ENCODE results near the gene MCU. TPM values are rescaled to one million over a fixed set of nuclear protein-coding genes. Genes with fewer than 3 reads are reported as not detected.

The MCU gene
- total and polyA plus RNA-seq, 2 of the 8 experiments (the other 6 are each of a cell fraction or from before 2014, with no cell fraction given) = 51.6 to 62.2 TPM

DNA sequence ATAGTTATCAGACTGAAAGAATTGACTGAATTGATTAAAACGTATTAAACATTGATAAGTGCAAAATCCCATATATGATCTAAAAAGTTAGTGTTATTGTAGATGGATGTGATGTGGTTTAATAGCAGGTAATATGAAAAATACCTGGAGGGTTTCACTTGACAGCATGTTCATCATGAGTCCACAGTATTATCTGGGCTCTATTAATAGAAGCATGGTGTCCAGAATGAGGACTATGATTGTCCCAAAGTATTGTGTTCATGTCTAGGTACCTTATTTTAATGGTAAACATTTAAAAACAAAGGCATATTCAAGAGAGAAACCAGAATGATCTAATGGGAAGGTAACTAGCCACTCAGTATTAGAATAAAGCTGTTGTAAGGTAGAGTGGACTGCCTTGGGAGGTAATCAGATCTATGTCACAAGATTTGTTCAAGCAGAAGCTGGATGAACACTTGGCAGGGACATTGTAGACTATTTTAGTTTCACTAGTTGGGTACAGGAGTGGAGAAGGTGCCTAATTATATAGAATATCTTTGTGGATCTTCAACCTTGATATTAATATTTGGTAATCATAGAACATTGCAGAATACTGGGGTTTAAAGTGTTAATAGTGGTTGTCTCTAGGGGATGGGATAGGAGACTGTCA lies 43.5 kb downstream of the MCU start:
- no peaks in the 10 kb centered on the region for H3K79me1 ChIP-seq (ENCODE audit: low read depth, low read length)
- H3K9me3 ChIP-seq (ENCODE audit: insufficient read depth in 2 of 2, low read depth in 1 of 2, low read length in 1 of 2) = no peaks in the 10 kb centered on the region
- no peak overlapping the region for H2BK20ac ChIP-seq (ENCODE audit: low read length)
- CTCF ChIA-PET (ENCODE audit: partially characterized antibody) = interaction anchor here (0.6 kb wide), 1 partner anchor 33 kb away, joined by 3 read pairs; no protein-coding TSS in a partner anchor
- FAIRE-seq (no peak), DNase-seq (ENCODE audit: low read depth in 1 of 2, low spot score in 2 of 2) (no peak)
- H3K79me2 ChIP-seq (ENCODE audit: control insufficient read depth in 1 of 2, insufficient read depth in 2 of 2, low read length in 2 of 2) = peaks cover 0 to 90% of the 10 kb centered on the region in 2 experiments; a peak in 3 of 4 replicates
- H4K20me1 ChIP-seq (replicated peaks in 1 of 2; ENCODE audit: control insufficient read depth in 1 of 2, insufficient read depth in 2 of 2, low read length in 2 of 2) = no peaks in the 10 kb centered on the region
- no peak overlapping the region for H4K91ac ChIP-seq (replicated peaks; ENCODE audit: insufficient read length, low read length)
- no peak overlapping the region for H2AK5ac ChIP-seq (ENCODE audit: low read depth, low read length)
- H3K27me3 ChIP-seq (replicated peaks in 1 of 4; ENCODE audit: control insufficient read depth in 3 of 4, extremely low read depth in 1 of 4, insufficient read depth in 3 of 4, low read length in 3 of 4) = no peaks in the 10 kb centered on the region
- no peak overlapping the region for H3K4ac ChIP-seq (replicated peaks; ENCODE audit: insufficient read length, low read depth, low read length)
- no peak overlapping the region for H3K18ac ChIP-seq (ENCODE audit: extremely low read depth, low read length)
- no peak overlapping the region for H4K8ac ChIP-seq (ENCODE audit: extremely low read depth, insufficient read depth, low read length)
- no peak overlapping the region for H2BK15ac ChIP-seq (ENCODE audit: low read length)
- no peak overlapping the region for H3K4me3 ChIP-seq (ENCODE audit: extremely low read depth in 1 of 4, insufficient read depth in 2 of 4, low read depth in 3 of 4, low read length in 4 of 4)
- TF ChIP-seq SP1 (IDR thresholded peaks at IDR 0.05; ENCODE audit: low read depth, low read length) = no peak
- TF ChIP-seq CHD1 (IDR thresholded peaks at IDR 0.05; ENCODE audit: low read depth, low read length) = no peak
- no peak for TF ChIP-seq BACH1 (IDR thresholded peaks at IDR 0.05; ENCODE audit: low read length)
- no peak for TF ChIP-seq CEBPB (IDR thresholded peaks at IDR 0.05; ENCODE audit: low read depth, low read length)
- TF ChIP-seq NRF1 (IDR thresholded peaks at IDR 0.05; ENCODE audit: low read depth, low read length) = no peak
- TF ChIP-seq BRCA1 (IDR thresholded peaks at IDR 0.05; ENCODE audit: low read depth, low read length) = no peak
- no peak overlapping the region for H3K27ac ChIP-seq (ENCODE audit: low read depth, low read length)
- H3K14ac ChIP-seq (ENCODE audit: insufficient read length) = no peak overlapping the region
- H2BK5ac ChIP-seq (ENCODE audit: low read depth, low read length) = no peak overlapping the region
- no peak overlapping the region for H3K56ac ChIP-seq (replicated peaks; ENCODE audit: insufficient read length, low read depth, low read length)
- H3K9ac ChIP-seq (replicated peaks in 1 of 4; ENCODE audit: extremely low read depth in 1 of 4, low read depth in 3 of 4, low read length in 3 of 4) = no peak overlapping the region
- no peak overlapping the region for H3K4me2 ChIP-seq (ENCODE audit: insufficient read depth in 1 of 2, low read depth in 2 of 2, low read length in 2 of 2)
- WGBS, 2 experiments (ENCODE audit: extremely low coverage in 1 of 2, insufficient coverage in 1 of 2, insufficient read length in 1 of 2, insufficient replicate concordance in 2 of 2, low coverage in 1 of 2, low lambda C conversion rate in 2 of 2, missing lambda C conversion rate in 1 of 2) = 66% methylated on average over 1 of the region's 1 CpG; no CpG with 5 or more reads in 1 of the 2 experiments
- POLR2A ChIA-PET (ENCODE audit: partially characterized antibody) = interaction anchor here (0.9 kb wide), 1 partner anchor 21 kb away, joined by 3 read pairs; no protein-coding TSS in a partner anchor
- no peak overlapping the region for H4K5ac ChIP-seq (ENCODE audit: insufficient read length, low read depth, low read length)
- no peaks in the 10 kb centered on the region; a peak in 3 of 7 replicates for H3K4me1 ChIP-seq (replicated peaks in 1 of 4; ENCODE audit: control insufficient read depth in 3 of 4, insufficient read depth in 4 of 4, low read length in 3 of 4)
- no peak overlapping the region for H2BK120ac ChIP-seq (replicated peaks; ENCODE audit: low read depth, low read length)
- H2AFZ ChIP-seq (ENCODE audit: low read length) = no peak overlapping the region
- H3K23ac ChIP-seq (ENCODE audit: insufficient read length) = no peak overlapping the region
- H3K23me2 ChIP-seq (ENCODE audit: low read depth, low read length) = no peaks in the 10 kb centered on the region
- no peak overlapping the region for H2BK12ac ChIP-seq (ENCODE audit: low read depth, low read length)
- no peaks in the 10 kb centered on the region for H3K36me3 ChIP-seq (ENCODE audit: control insufficient read depth in 2 of 4, insufficient read depth in 4 of 4, low read length in 3 of 4)
